GM23338 (cell line): ENCODE measurements around the gene PAPPA2. TPM values are rescaled to one million over a fixed set of nuclear protein-coding genes. Genes with fewer than 3 reads are reported as not detected.

Experiments used
- ATAC-seq: fragments of 200-7000 bp; cut with Tn5 transposase; 3 replicates; pipeline ENCODE4 v1.9.1; 2020
- DNase-seq: peaks from one replicate; pipeline ENCODE4 v3.0.0-alpha.2; 2015; ENCODE audit warnings: low spot score
- H2AFZ ChIP-seq: fragments of 200-600 bp; sonication (generic); 2 replicates; pipeline ENCODE4 v1.8.0; 2016; ENCODE audit warnings: antibody characterized with exemption, mild to moderate bottlenecking, moderate library complexity
- H3F3A ChIP-seq: fragments of 200-600 bp; sonication (generic); replicated peaks from 2 replicates; pipeline ENCODE4 v1.8.0; 2017; ENCODE audit warnings: antibody characterized with exemption, mixed run types, low read depth
- H3K27ac ChIP-seq: fragments of 200-600 bp; sonication (generic); 2 replicates; pipeline ENCODE4 v1.6.1; 2016; ENCODE audit warnings: low read depth
- H3K27me3 ChIP-seq: fragments of 200-600 bp; sonication (generic); 2 replicates; pipeline ENCODE4 v1.8.0; 2016; ENCODE audit warnings: mild to moderate bottlenecking, mixed run types, moderate library complexity; ENCODE audit not compliant: insufficient read depth
- H3K36me3 ChIP-seq: fragments of 200-600 bp; sonication (generic); 2 replicates; pipeline ENCODE4 v1.8.0; 2016; ENCODE audit warnings: mild to moderate bottlenecking; ENCODE audit not compliant: insufficient read depth
- H3K4me1 ChIP-seq: fragments of 200-600 bp; sonication (generic); 2 replicates; pipeline ENCODE4 v1.8.0; 2016; ENCODE audit warnings: mild to moderate bottlenecking, moderate library complexity; ENCODE audit not compliant: insufficient read depth
- H3K4me2 ChIP-seq: fragments of 200-600 bp; sonication (generic); 2 replicates; pipeline ENCODE4 v1.7.1; 2017; ENCODE audit warnings: mixed run types
- H3K4me3 ChIP-seq: fragments of 200-600 bp; sonication (generic); 2 replicates; pipeline ENCODE4 v1.6.1; 2016; ENCODE audit warnings: mixed run types
- H3K79me2 ChIP-seq: fragments of 200-600 bp; sonication (generic); replicated peaks from 2 replicates; pipeline ENCODE4 v1.8.0; 2017; ENCODE audit warnings: mild to moderate bottlenecking; ENCODE audit not compliant: insufficient read depth
- H3K9me2 ChIP-seq: fragments of 200-600 bp; sonication (generic); 2 replicates; pipeline ENCODE4 v1.8.0; 2017; ENCODE audit not compliant: insufficient read depth
- H4K20me1 ChIP-seq: fragments of 200-600 bp; sonication (generic); replicated peaks from 2 replicates; pipeline ENCODE4 v1.8.0; 2017; ENCODE audit warnings: mild to moderate bottlenecking; ENCODE audit not compliant: insufficient read depth
- H3K27ac Mint-ChIP-seq: 2 replicates; pipeline ENCODE4 v1.8.0; 2020; ENCODE audit warnings: inconsistent platforms, mild to moderate bottlenecking, moderate library complexity, mixed read lengths
- H3K27me3 Mint-ChIP-seq: 3 replicates; pipeline ENCODE4 v1.8.0; 2022; ENCODE audit warnings: low read depth, mild to moderate bottlenecking, moderate library complexity, mixed read lengths, inconsistent platforms; ENCODE audit not compliant: insufficient read depth, poor library complexity
- H3K36me3 Mint-ChIP-seq: 3 replicates; pipeline ENCODE4 v1.8.0; 2021; ENCODE audit warnings: low read depth, mild to moderate bottlenecking, inconsistent platforms, moderate library complexity, mixed read lengths
- H3K4me1 Mint-ChIP-seq: 3 replicates; pipeline ENCODE4 v1.8.0; 2020; ENCODE audit warnings: mild to moderate bottlenecking, inconsistent platforms, mixed read lengths
- H3K4me3 Mint-ChIP-seq: 3 replicates; pipeline ENCODE4 v1.8.0; 2021; ENCODE audit warnings: moderate library complexity, mild to moderate bottlenecking, inconsistent platforms, mixed read lengths
- H3K9me3 Mint-ChIP-seq: 3 replicates; pipeline ENCODE4 v1.8.0; 2020; ENCODE audit warnings: moderate library complexity, mild to moderate bottlenecking, inconsistent platforms, mixed read lengths
- CREB1 ChIP-seq: fragments of 250-450 bp; sonication (Bioruptor Pico); IDR thresholded peaks from 2 replicates; pipeline ENCODE4 v1.5.0; 2020; ENCODE audit warnings: low read depth, mild to moderate bottlenecking, moderate library complexity
- EZH2 ChIP-seq: fragments of 200-600 bp; sonication (generic); IDR thresholded peaks from one replicate; pipeline ENCODE4 v1.8.0; 2017; ENCODE audit warnings: antibody characterized with exemption, mild to moderate bottlenecking, low read depth; ENCODE audit not compliant: unreplicated experiment
- EZH2phosphoT487 ChIP-seq: fragments of 200-600 bp; sonication (generic); IDR thresholded peaks from one replicate; pipeline ENCODE4 v1.8.1; 2018; ENCODE audit warnings: antibody characterized with exemption; ENCODE audit not compliant: unreplicated experiment
- JUNB ChIP-seq: IDR thresholded peaks from one replicate; pipeline ENCODE4 v1.6.1; 2016; ENCODE audit warnings: antibody characterized with exemption; ENCODE audit not compliant: unreplicated experiment
- NANOG ChIP-seq: IDR thresholded peaks from 2 replicates; pipeline ENCODE4 v1.6.1; 2016; ENCODE audit warnings: antibody characterized with exemption, borderline replicate concordance
- POLR2AphosphoS5 ChIP-seq: IDR thresholded peaks from 2 replicates; pipeline ENCODE4 v1.6.1; 2016; ENCODE audit warnings: antibody characterized with exemption, low read depth
- REST ChIP-seq: IDR thresholded peaks from one replicate; pipeline ENCODE4 v1.6.1; 2018; ENCODE audit warnings: antibody characterized with exemption; ENCODE audit not compliant: unreplicated experiment
- STAT1 ChIP-seq: IDR thresholded peaks from one replicate; pipeline ENCODE4 v1.6.1; 2016; ENCODE audit warnings: antibody characterized with exemption; ENCODE audit not compliant: unreplicated experiment
- ZNF114 ChIP-seq: fragments of 250-450 bp; sonication (Bioruptor Pico); IDR thresholded peaks from 2 replicates; pipeline ENCODE4 v1.5.0; 2020; ENCODE audit warnings: mild to moderate bottlenecking, moderate library complexity
- ZNF331 ChIP-seq: fragments of 250-450 bp; sonication (Bioruptor Pico); IDR thresholded peaks from 2 replicates; pipeline ENCODE4 v1.5.0; 2020; ENCODE audit warnings: low read depth, mild to moderate bottlenecking, moderate library complexity
- polyA plus RNA-seq: library from polyadenylated mRNA; unstranded; fragments of >200 nt; fragmentation: Nextera tagmentation; extraction: Ambion mirVana; gene quantifications from 2 replicates; pipeline ENCODE4 v1.2.1, GENCODE V29; 2016
- total RNA-seq: library from RNA; depleted of rRNA; stranded (reverse); fragments of >200 nt; shearing (Covaris generic); gene quantifications from 2 replicates; pipeline ENCODE4 v1.2.3, GENCODE V29; 2014
- TF ChIP-seq, protein P1 (sequence below), 2 experiments: fragments of 200-600 bp in 1 of 2; sonication (generic) in 1 of 2; conservative IDR thresholded peaks; 2 replicates each; pipeline versions ENCODE4 v1.5.1 to v1.6.1; 2016 to 2017; ENCODE audit warnings: antibody characterized with exemption in 2 of 2, low read depth in 2 of 2, mild to moderate bottlenecking in 2 of 2, moderate library complexity in 1 of 2
- TF ChIP-seq, protein P2 (sequence below): fragments of 250-450 bp; sonication (Bioruptor Pico); IDR thresholded peaks from 2 replicates; pipeline ENCODE4 v1.5.0; 2020; ENCODE audit warnings: mild to moderate bottlenecking, moderate library complexity

Gene PAPPA2
- total and polyA plus RNA-seq, 2 experiments from 2014 or later: 1.4 to 1.7 TPM

GRCh38 chr1:176579087-176579486, 116.1 kb downstream of the PAPPA2 start (continued):
- TF ChIP-seq, protein P1, sequence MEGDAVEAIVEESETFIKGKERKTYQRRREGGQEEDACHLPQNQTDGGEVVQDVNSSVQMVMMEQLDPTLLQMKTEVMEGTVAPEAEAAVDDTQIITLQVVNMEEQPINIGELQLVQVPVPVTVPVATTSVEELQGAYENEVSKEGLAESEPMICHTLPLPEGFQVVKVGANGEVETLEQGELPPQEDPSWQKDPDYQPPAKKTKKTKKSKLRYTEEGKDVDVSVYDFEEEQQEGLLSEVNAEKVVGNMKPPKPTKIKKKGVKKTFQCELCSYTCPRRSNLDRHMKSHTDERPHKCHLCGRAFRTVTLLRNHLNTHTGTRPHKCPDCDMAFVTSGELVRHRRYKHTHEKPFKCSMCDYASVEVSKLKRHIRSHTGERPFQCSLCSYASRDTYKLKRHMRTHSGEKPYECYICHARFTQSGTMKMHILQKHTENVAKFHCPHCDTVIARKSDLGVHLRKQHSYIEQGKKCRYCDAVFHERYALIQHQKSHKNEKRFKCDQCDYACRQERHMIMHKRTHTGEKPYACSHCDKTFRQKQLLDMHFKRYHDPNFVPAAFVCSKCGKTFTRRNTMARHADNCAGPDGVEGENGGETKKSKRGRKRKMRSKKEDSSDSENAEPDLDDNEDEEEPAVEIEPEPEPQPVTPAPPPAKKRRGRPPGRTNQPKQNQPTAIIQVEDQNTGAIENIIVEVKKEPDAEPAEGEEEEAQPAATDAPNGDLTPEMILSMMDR (conservative IDR thresholded peaks at IDR 0.05; ENCODE audit: low read depth in 2 of 2): no peak
- TF ChIP-seq EZH2phosphoT487 (no peak), NANOG (no peak), EZH2 (no peak), JUNB (no peak)

DNA sequence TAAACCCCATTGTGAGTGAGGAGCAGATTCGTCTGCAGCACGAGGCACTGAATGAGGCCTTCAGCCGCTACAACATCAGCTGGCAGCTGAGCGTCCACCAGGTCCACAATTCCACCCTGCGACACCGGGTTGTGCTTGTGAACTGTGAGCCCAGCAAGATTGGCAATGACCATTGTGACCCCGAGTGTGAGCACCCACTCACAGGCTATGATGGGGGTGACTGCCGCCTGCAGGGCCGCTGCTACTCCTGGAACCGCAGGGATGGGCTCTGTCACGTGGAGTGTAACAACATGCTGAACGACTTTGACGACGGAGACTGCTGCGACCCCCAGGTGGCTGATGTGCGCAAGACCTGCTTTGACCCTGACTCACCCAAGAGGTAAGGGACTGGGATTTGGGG, 132.2 kb downstream of the PAPPA2 start:
- H3K36me3 ChIP-seq: no peaks in the 10 kb centered on the region
- H3K4me1 Mint-ChIP-seq: no peaks in the 10 kb centered on the region
- no peak overlapping the region for H3K4me3 Mint-ChIP-seq
- no peak for ATAC-seq
- no peaks in the 10 kb centered on the region for H3K79me2 ChIP-seq
- H3F3A ChIP-seq: no peaks in the 10 kb centered on the region
- H4K20me1 ChIP-seq: no peaks in the 10 kb centered on the region
- no peaks in the 10 kb centered on the region for H3K36me3 Mint-ChIP-seq
- H2AFZ ChIP-seq: no peak overlapping the region
- H3K27ac Mint-ChIP-seq: no peak overlapping the region
- no peak overlapping the region for H3K4me2 ChIP-seq
- DNase-seq: no peak
- no peak overlapping the region for H3K4me3 ChIP-seq
- no peaks in the 10 kb centered on the region for H3K9me2 ChIP-seq
- no peaks in the 10 kb centered on the region for H3K4me1 ChIP-seq
- H3K27me3 Mint-ChIP-seq: peaks cover 3% of the 10 kb centered on the region
- H3K27me3 ChIP-seq: no peaks in the 10 kb centered on the region
- H3K27ac ChIP-seq: no peak overlapping the region
- H3K9me3 Mint-ChIP-seq: no peaks in the 10 kb centered on the region
- TF ChIP-seq STAT1 (no peak), NANOG (no peak), EZH2phosphoT487 (no peak), ZNF331 (CRISPR knock-in tag) (no peak), POLR2AphosphoS5 (no peak), REST (no peak), CREB1 (CRISPR knock-in tag) (no peak), JUNB (no peak), ZNF114 (CRISPR knock-in tag) (no peak)
- TF ChIP-seq, protein P2, sequence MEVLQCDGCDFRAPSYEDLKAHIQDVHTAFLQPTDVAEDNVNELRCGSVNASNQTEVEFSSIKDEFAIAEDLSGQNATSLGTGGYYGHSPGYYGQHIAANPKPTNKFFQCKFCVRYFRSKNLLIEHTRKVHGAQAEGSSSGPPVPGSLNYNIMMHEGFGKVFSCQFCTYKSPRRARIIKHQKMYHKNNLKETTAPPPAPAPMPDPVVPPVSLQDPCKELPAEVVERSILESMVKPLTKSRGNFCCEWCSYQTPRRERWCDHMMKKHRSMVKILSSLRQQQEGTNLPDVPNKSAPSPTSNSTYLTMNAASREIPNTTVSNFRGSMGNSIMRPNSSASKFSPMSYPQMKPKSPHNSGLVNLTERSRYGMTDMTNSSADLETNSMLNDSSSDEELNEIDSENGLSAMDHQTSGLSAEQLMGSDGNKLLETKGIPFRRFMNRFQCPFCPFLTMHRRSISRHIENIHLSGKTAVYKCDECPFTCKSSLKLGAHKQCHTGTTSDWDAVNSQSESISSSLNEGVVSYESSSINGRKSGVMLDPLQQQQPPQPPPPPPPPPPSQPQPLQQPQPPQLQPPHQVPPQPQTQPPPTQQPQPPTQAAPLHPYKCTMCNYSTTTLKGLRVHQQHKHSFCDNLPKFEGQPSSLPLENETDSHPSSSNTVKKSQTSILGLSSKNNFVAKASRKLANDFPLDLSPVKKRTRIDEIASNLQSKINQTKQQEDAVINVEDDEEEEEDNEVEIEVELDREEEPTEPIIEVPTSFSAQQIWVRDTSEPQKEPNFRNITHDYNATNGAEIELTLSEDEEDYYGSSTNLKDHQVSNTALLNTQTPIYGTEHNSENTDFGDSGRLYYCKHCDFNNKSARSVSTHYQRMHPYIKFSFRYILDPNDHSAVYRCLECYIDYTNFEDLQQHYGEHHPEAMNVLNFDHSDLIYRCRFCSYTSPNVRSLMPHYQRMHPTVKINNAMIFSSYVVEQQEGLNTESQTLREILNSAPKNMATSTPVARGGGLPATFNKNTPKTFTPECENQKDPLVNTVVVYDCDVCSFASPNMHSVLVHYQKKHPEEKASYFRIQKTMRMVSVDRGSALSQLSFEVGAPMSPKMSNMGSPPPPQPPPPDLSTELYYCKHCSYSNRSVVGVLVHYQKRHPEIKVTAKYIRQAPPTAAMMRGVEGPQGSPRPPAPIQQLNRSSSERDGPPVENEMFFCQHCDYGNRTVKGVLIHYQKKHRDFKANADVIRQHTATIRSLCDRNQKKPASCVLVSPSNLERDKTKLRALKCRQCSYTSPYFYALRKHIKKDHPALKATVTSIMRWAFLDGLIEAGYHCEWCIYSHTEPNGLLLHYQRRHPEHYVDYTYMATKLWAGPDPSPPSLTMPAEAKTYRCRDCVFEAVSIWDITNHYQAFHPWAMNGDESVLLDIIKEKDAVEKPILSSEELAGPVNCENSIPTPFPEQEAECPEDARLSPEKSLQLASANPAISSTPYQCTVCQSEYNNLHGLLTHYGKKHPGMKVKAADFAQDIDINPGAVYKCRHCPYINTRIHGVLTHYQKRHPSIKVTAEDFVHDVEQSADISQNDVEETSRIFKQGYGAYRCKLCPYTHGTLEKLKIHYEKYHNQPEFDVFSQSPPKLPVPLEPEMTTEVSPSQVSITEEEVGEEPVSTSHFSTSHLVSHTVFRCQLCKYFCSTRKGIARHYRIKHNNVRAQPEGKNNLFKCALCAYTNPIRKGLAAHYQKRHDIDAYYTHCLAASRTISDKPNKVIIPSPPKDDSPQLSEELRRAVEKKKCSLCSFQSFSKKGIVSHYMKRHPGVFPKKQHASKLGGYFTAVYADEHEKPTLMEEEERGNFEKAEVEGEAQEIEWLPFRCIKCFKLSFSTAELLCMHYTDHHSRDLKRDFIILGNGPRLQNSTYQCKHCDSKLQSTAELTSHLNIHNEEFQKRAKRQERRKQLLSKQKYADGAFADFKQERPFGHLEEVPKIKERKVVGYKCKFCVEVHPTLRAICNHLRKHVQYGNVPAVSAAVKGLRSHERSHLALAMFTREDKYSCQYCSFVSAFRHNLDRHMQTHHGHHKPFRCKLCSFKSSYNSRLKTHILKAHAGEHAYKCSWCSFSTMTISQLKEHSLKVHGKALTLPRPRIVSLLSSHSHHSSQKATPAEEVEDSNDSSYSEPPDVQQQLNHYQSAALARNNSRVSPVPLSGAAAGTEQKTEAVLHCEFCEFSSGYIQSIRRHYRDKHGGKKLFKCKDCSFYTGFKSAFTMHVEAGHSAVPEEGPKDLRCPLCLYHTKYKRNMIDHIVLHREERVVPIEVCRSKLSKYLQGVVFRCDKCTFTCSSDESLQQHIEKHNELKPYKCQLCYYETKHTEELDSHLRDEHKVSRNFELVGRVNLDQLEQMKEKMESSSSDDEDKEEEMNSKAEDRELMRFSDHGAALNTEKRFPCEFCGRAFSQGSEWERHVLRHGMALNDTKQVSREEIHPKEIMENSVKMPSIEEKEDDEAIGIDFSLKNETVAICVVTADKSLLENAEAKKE: no peak
- TF ChIP-seq, protein P1 (conservative IDR thresholded peaks at IDR 0.05; ENCODE audit: low read depth in 2 of 2): no peak
